Measurements from ENCODE around the gene RAB36. TPM values are rescaled to one million over a fixed set of nuclear protein-coding genes. Genes with fewer than 3 reads are reported as not detected.

Gene RAB36
- total RNA-seq, 6 experiments from 2014 or later: 5.4 to 7.1 (median 6.3) TPM

DNA sequence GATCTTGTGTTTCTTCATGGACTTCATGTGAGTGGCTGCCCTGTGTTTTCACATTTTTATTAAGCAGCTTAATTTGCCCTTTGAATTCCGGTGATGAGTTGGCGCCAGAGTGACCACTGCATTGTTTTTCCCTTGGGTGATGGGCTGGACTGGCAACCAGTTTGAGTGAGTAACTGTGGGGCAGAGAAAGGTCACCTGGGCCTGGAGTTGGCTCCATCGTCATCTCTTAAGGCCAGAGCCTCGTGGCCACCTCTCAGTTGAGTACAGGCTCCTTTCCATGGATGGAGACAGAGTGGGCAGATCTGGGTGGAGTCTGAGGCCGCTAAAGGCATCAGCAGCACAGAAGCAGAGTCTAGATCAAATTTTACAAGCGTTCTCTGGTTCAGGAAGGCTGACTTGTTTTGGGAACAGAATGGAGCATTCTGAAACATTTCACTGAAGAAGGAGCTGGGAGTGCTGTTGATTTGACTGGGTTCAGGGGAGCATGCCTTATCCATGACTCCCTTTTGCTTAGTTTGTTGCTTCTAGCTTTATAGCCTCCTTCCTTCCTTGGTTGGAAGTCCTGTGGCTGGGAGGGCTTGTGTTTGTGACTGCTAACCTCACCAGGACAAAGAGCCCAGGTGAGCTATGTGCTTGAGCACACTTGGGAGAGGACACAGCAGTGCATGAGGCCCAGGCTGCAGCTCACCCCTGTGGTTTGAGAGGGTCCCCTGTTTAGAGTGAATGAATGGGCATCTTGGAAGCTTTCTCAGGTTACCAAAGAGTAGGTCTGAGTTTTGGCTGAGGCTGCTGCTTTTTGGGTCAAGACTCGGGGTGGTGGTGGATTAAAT lies 42.8 kb downstream of the RAB36 start:
- H3K4me1 Mint-ChIP-seq (ENCODE audit: low read depth): peaks cover 41% of the 10 kb centered on the region
- peak overlapping the region; percentile 82 for H3K27ac Mint-ChIP-seq
- H3K36me3 Mint-ChIP-seq (ENCODE audit: low read depth): peaks cover 6% of the 10 kb centered on the region
- H3K27me3 Mint-ChIP-seq (ENCODE audit: insufficient read depth): no peaks in the 10 kb centered on the region; the same call in 1 of the 2 replicates
- no peaks in the 10 kb centered on the region for H3K9me3 Mint-ChIP-seq
- H3K4me3 Mint-ChIP-seq: peak overlapping the region; percentile 41
- DNase-seq: no peak
- TF ChIP-seq, protein P1, sequence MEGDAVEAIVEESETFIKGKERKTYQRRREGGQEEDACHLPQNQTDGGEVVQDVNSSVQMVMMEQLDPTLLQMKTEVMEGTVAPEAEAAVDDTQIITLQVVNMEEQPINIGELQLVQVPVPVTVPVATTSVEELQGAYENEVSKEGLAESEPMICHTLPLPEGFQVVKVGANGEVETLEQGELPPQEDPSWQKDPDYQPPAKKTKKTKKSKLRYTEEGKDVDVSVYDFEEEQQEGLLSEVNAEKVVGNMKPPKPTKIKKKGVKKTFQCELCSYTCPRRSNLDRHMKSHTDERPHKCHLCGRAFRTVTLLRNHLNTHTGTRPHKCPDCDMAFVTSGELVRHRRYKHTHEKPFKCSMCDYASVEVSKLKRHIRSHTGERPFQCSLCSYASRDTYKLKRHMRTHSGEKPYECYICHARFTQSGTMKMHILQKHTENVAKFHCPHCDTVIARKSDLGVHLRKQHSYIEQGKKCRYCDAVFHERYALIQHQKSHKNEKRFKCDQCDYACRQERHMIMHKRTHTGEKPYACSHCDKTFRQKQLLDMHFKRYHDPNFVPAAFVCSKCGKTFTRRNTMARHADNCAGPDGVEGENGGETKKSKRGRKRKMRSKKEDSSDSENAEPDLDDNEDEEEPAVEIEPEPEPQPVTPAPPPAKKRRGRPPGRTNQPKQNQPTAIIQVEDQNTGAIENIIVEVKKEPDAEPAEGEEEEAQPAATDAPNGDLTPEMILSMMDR (IDR thresholded peaks at IDR 0.05): no peak

DNA sequence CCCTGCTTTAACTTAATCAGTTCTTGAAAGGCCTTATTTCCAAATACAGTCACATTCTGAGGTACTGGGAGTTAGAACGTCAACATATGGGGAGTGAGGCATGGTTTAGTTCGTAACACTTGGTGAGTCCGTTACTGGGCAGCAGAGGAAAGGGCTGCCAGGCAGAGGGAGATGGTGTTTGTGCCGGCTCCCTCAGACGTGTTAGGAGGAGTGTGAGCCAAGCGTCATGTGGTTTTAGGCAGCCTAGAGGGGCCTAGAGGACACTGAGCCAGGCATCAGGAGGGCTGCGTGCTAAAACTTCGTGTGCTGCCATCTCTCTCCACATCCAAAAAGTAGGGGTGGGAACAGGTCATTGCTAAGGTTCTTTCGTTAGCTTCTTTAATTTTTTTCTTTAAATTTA lies 45.2 kb downstream of the RAB36 start:
- H3K27me3 Mint-ChIP-seq (ENCODE audit: insufficient read depth): no peaks in the 10 kb centered on the region

DNA sequence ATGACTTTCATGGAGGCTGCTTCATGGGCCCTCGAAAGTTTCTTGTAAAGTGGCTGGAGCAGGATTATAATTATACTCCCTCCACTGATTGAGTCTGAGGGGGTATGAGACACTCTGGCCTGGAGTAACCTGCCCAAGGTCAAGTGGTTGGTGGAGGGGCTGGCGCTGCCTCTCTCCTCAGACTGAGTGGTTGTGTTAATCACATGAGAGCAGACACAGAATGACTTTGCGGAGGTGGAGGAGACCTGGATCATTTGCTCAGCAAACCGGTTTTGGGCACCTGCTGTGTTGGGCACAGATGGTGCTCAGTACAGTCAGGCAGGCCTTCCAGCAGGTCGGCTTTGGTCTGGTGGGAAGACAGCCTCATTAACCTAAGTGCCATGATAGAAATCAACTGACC lies 46.9 kb downstream of the RAB36 start:
- peaks cover 23% of the 10 kb centered on the region for H3K4me1 Mint-ChIP-seq (ENCODE audit: low read depth)
- H3K27me3 Mint-ChIP-seq (ENCODE audit: insufficient read depth): no peaks in the 10 kb centered on the region
- TF ChIP-seq, protein P1 (IDR thresholded peaks at IDR 0.05): no peak
- no peak overlapping the region for H3K27ac Mint-ChIP-seq
- DNase-seq: no peak
- H3K4me3 Mint-ChIP-seq: no peak overlapping the region
- no peaks in the 10 kb centered on the region for H3K9me3 Mint-ChIP-seq
- peaks cover 6% of the 10 kb centered on the region; the same call in 1 of the 2 replicates for H3K36me3 Mint-ChIP-seq (ENCODE audit: low read depth)

More for the DNA sequence above, 45.2 kb downstream of the RAB36 start:
- no peaks in the 10 kb centered on the region for H3K9me3 Mint-ChIP-seq
- H3K4me1 Mint-ChIP-seq (ENCODE audit: low read depth): peaks cover 32% of the 10 kb centered on the region
- DNase-seq: no peak
- no peak overlapping the region for H3K27ac Mint-ChIP-seq
- peaks cover 6% of the 10 kb centered on the region for H3K36me3 Mint-ChIP-seq (ENCODE audit: low read depth)
- H3K4me3 Mint-ChIP-seq: no peak overlapping the region
- TF ChIP-seq, protein P1 (IDR thresholded peaks at IDR 0.05): no peak

DNA sequence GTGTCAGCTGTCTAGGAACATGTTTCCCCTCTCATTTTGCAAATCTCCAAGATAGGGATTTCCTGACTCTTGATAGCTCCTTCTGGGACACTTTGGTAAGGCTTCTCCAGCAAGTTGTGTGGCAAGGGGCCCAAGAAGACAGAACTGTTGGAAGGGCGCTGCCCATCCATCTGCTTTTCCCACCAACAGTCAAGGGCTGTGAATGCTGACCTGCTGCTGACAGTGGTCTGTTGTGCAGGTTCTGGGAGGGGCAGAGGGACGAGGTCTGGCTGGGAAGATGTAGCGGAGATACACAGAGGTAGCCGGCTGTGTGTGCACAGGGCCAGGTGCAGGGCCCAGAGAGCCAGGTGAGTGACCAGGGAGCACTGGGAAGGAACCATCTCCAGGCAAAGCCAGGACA lies 47.3 kb downstream of the RAB36 start:
- Mint-ChIP-seq H3K4me3 (no peak overlapping the region), H3K36me3 (ENCODE audit: low read depth) (peaks cover 5% of the 10 kb centered on the region), H3K27ac (no peak overlapping the region)

DNA sequence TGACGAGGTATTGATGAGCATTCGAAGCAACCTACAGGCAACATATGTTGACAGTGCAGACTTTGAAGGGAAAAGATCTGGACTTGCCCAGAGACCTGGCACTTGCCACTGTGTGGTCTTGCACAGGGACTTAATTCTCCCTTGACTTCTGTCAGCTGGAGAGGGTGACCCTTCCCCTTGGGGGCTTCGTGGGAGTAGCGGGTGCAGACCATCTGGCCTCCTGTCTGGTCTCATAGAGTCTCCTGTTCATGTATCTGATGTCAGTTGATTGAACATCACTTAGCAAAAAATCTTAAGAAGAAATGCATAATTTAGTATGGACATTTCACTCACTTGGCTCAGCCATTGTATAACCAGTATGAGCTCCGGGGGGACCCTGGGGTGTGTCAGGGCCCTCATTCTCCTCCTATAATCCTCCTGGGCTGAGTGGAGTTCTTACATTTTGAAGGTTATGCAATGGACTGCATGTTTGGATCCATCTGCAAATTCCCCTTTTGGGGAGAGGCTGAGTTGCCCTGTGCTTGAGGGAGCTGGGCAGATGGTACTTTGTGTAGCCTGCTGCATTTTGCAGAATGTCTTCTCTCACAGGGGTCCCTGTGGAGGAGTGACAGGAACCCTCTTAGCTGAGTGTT lies 48.0 kb downstream of the RAB36 start:
- Mint-ChIP-seq H3K36me3 (ENCODE audit: low read depth) (no peaks in the 10 kb centered on the region; the same call in none of the 2 replicates), H3K27me3 (ENCODE audit: insufficient read depth) (no peaks in the 10 kb centered on the region; the same call in 1 of the 2 replicates), H3K4me1 (ENCODE audit: low read depth) (peaks cover 12% of the 10 kb centered on the region), H3K9me3 (no peaks in the 10 kb centered on the region), H3K4me3 (no peak overlapping the region), H3K27ac (no peak overlapping the region)
- TF ChIP-seq, protein P1 (IDR thresholded peaks at IDR 0.05): no peak
- DNase-seq: no peak

More for the DNA sequence above, 47.3 kb downstream of the RAB36 start:
- H3K4me1 Mint-ChIP-seq (ENCODE audit: low read depth): peaks cover 19% of the 10 kb centered on the region
- TF ChIP-seq, protein P1 (IDR thresholded peaks at IDR 0.05): no peak
- no peaks in the 10 kb centered on the region; the same call in 1 of the 2 replicates for H3K27me3 Mint-ChIP-seq (ENCODE audit: insufficient read depth)
- H3K9me3 Mint-ChIP-seq: no peaks in the 10 kb centered on the region
- no peak for DNase-seq

All from HFFc6 (cell line).